HG03442 (cell line): ENCODE data around the gene SPATA9.
"Not testable (repeated sequence)": the region's sequence is repeated elsewhere in the genome, so short reads cannot be mapped to it uniquely, and the experiment has no call there.

Experiments used
- ATAC-seq: cut with Tn5 transposase; IDR thresholded peaks from one replicate; pipeline ENCODE4 v1.9.1; 2021; ENCODE audit warnings: mild to moderate bottlenecking, moderate library complexity; ENCODE audit not compliant: unreplicated experiment

SPATA9 gene

DNA sequence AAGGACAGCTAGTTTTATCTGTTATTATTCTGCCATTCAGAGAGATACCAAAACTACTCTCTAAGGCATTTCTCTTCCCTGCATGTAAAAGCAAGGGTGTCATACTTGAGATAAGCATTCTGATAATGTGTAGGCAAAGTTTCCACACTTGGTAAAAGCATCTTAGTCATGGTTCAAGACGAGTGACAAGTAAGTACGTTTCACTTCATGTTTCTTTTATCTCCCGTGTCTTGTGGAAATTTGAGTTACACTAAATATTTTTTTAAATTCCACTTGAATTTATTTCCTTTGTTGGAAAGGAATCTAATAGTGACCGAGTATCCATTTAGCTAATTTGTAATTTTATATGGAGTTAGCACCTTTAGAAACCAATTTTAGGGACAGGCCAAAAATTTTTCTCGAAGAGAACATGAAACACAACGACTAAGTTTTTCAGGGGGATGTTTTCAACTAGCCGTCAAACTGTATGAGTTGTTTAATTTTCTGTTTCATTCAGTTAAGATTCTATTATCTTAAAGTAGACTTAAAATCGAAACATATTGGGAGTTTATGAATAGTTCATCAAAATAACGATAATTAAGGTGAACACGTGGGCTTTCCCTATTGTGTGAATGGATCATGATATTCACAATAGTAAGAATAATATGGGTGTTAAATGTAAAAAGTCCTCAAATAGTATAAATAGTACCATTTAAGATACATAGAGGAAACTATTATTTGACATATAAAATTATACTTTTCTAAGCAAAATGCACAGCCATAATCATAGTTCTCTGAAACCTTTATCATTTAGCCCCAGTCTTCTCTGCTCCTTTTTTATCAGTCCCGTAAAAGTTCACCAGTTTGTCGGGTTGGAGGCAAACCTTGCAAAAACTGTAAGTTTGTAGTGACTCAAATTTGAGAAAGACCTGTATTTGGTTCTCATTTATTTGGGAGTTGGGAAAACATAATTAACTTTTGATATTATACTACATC lies 34.6 kb downstream of the SPATA9 start:
- ATAC-seq = no peak

DNA sequence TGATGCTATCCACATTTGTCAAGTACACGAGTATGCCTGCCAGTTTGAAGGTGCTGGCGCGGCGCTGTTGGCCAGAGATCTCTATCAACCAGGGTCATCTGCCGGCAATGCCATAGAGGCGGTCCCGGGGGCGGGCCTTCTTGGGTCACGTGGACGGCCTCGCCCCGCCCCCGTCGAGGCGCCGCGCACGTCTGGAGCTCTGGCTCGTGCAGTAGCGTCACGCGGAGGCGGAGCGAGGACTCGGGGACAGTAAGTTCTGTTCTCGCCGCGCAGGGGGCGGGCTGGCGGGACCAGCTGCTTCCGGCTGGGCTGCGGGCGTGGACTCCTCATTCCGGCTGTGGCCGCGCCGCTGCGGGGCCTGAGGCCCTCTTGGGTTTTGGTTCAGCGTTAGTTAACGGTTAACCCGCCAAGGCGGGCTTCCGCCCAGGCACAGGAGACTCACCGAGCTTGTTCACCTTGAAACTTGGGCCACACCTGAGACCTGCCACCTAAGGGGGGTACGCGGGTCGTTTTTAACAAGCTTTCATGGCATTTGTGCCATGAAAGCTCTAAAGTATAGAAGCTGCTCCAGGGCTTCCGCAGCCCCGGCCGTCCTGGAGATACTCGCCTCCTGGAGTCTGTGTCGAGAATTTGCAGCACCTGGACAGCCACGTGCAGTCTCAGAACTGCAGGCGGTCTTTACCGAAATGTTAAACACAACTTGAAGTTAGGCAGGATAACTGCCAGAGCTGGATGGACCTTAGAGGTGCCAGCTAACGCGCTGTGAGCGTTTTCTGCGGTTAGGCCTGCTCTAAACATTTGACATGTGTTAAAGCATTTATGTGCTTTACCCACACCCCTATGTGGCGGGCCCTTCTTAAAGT lies 36.0 kb downstream of the SPATA9 start, which contains the start of gene RFESD:
Gene RFESD, plus strand, starts transcription at position 209 of the 863 bp plus-strand sequence. CDS start 5,495 bp downstream, outside the sequence.
- peak; percentile 97 for ATAC-seq

DNA sequence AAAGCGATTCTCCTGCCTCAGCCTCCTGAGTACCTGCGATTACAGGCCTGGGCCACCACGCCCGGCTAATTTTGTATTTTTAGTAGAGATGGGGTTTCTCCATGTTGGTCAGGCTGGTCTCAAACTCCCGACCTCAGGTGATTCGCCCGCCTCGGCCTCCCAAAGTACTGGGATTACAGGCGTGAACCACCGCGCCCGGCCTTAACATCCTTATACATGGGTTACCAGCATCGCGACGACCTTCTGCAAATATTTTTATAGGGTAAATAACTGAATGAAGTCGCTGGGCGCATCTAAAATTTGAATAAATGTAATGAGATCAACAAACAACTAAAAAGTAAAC lies 36.6 kb downstream of the SPATA9 start:
- not testable (repeated sequence) for ATAC-seq

DNA sequence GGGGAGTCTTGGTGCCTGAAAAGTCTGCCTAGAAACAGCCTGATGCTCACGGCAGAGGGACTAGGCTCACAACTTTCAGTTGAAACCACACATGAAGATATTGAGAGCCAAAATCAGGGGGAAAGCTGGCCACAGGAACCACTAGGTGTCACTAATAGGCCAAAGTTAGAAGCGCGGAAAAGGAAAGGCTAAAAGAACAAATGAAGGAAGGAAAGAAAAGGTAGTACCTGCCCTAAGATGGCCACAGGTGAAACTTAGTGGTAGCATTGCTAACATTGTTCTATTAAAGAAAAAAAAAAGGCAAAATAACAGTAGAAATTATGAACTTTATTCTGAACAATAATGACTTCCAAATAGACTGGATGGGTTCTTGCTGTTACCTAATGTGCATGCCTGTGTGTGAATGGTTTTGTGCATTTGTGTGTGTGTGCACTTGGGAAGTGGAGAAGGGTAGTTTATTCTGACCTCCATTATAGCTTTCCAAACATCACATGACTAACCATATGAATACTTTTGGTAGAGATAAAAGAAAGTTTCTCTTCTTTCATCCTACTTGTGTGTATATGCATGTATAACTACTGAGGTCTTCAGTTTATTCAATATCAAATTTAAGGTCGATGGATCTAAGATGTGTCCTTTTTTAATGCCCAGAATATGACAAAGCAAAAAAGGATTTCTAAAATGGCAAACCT lies 38.3 kb downstream of the SPATA9 start:
- ATAC-seq = peak; percentile 39

DNA sequence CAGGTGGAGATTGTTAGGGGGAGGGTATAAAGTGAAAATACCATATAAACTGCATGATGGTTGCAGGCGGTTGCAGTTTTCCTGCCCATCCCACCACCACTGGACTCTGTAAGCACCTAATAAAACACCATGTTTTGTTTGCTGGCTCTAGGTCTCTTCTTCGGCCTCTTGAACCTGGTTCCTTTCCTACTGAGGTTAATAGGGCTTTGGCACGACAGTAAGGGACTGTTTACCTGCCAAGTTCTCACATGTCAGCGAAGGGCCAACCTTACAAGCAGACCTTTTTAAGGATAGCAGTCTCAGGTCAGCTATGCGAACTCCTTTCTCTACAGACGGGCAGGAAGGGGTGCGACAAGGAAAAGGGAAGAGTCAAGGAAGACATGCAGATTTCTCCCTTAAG lies 39.6 kb downstream of the SPATA9 start:
- no peak for ATAC-seq

DNA sequence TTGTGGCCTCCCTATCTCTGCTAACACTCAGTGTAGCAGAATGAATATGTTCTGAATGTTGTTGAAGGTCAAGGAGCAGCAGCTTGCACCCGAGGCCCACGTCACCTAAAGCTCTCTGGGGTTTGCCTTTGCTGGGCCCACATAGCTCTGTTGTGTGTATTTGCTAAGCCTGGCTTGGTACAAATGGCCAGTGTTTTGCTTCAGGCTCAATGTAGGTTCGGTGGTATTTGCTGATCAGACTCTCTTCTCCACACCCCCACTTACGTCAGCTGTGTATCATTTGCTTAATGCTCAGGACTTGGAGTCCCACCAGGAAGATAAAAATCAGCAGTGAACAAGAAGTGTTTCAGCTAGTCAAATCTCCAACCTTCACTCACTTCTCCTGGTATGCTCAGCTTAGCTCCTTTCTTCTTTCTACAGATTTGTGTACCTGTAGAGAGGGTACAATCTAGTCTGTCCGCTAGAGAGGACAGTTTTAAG lies 41.0 kb downstream of the SPATA9 start:
- ATAC-seq = no peak

DNA sequence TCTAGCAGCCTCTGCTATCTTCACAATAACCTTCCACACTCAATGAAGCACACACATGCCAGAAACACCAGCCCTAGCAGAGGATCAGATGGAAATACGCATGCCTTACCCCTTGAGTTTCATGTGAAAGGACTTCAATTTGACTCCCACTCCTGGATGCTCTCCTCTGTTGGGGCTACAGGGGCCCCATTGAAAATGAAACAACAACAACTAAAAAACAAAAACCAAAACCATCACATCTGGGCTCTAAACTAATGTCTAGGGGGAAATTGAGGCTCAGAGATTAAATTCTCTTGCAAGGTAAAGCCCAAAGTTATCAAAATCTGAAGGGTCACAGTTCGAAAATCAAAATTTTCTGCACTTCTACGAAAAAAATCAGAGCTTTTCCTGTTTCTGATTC lies 44.2 kb downstream of the SPATA9 start:
- ATAC-seq = no peak

DNA sequence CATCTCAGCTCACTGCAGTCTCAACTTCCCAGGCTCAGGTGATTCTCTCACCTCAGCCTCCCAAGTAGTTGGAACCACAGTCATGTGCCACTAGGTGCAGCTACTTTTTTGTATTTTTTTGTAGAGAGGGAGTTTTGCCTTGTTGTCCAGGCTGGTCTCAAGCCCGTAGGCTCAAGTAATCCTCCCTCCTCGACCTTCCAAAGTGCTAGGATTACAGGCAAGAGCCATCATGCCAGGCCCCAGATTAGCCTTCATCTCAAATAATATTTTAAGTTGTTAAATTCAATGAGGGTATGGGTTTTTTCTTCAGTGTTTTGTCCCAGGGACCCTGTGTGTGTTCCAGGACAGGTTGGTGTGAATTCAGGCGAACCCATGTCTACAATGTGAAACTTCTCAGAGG lies 48.7 kb downstream of the SPATA9 start:
- ATAC-seq = no peak

DNA sequence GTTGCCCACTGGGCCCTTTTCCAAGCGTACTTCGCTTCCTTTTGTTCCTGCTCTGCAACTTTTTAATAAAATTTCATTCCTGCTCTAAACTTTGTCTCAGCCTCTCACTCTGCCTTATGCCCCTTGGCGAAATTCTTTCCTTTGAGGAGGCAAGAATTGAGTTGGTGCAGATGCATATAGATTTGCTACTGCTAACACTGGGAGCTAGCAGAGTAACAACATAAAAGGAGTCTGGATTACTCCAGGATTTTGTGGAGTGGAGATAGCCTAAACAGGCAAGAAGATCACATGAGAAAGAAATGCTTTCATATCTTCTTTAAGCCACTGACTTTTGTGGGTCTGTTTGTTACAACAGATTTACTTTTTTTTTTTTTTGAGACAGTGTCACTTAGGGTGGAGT lies 49.1 kb downstream of the SPATA9 start:
- no peak for ATAC-seq

DNA sequence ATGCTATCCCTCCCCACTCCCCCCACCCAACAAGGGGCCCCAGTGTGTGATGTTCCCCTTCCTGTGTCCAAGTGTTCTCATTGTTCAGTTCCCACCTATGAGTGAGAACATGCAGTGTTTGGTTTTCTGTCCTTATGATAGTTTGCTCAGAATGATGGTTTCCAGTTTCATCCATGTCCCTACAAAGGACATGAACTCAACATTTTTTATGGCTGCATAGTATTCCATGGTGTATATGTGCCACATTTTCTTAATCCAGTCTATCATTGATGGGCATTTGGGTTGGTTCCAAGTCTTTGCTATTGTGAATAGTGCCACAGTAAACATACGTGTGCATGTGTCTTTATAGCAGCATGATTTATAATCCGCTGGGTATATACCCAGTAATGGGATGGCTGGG lies 49.8 kb downstream of the SPATA9 start:
- not testable (repeated sequence) for ATAC-seq

DNA sequence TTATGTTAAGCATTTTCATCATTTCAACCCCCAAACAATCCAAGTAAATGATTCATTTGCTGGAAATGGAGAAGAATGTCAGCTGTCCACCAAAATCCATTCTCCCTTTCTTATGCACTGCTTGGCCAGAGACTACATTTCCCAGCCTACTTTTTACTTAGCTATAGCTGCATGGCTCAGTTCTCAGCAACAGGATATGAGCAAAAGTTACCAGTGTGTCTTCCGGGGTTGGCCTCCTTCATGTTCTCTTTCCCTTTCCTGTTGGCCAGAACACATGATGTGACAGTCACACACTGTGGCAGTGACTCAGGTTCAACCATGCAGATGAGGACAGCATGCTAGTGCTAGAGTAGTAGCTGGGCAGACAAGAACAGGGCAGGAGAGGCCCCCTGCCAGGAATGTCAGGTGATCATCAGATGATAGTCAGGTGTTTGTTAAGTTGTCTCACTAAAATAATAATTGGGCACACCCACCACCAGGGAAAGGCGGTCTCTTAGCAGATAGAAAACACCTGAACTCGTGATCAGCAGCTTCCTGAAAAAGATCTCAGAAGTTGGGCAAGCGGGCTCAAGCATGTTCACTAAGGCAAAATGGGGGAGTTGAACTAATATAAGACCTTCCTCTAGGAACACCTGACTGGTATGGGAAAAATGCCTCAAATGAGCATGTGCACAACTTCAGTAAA lies 50.7 kb downstream of the SPATA9 start:
- peak; percentile 91 for ATAC-seq

DNA sequence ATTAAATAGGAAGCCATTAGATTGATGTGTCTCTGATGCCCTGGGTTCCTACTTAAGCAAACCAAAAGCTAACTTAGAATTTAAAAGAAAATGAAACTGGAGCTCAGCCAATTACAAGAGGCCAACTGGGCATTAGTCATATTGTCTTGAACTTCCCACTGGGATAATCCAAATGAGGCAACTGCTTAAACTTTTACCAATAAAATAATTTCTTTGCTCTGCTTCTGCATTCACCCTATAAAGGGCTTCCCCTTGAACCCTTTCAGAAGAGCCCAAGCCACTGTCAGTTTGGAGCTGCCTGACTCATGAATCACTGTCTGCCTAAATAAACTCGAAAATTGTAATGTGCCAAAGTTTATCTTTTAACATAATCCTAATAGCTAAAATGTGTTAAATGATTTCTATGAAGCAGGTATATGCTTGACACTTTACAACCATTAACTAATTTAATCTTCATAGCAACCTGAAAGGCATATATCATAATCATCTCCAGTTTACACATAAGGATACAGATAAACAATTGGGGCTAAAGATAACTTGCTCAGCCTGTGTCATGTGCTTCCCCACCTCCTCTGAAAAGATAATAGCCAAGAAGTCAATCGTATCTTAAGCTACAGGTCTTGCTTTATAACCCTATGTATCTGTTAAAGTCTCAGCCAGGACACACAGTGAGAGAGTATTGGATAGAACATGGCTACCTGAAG lies 51.4 kb downstream of the SPATA9 start:
- peak; percentile 16 for ATAC-seq

DNA sequence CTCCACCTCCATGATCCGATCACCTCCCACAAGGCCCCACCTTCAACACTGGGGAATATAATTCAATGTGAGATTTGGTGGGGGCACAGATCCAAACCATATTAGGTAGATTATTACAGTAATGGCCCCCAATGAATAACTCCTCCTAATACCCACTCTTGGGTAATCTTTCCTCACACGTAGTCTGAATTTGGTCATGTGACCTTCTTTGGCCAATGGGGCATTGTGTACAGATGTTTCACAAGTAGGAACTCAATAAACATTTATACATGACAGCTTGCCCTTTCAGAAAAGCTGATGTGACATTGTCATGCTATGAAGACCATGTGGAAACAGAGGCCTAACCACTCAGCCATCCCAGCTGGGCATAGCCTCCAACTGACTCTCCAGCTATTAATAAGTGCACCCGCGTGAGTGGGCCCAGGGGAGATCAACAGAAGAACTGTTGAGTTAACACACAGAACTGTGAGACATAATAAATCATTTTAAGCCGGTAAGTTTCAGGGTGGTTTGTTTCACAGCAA lies 52.3 kb downstream of the SPATA9 start:
- ATAC-seq = no peak

DNA sequence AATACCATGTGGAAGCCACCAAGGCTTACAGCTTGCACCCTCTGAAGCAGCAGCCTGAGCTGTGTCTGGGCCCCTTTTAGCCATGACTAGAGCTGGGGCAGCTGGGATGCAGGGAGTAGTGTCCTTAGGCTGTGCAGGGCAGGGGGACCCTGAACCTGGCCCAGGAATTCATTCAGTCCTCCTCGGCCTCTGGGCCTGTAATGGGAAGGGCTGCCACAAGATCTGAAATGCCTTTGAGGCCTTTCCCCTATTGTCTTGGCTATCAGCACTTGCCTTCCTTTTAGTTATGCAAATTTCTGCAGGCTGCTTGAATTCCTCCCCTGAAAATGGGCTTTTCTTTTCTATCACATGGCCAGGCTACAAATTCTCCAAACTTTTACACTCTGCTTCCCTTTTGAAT lies 53.9 kb downstream of the SPATA9 start:
- ATAC-seq = no peak

DNA sequence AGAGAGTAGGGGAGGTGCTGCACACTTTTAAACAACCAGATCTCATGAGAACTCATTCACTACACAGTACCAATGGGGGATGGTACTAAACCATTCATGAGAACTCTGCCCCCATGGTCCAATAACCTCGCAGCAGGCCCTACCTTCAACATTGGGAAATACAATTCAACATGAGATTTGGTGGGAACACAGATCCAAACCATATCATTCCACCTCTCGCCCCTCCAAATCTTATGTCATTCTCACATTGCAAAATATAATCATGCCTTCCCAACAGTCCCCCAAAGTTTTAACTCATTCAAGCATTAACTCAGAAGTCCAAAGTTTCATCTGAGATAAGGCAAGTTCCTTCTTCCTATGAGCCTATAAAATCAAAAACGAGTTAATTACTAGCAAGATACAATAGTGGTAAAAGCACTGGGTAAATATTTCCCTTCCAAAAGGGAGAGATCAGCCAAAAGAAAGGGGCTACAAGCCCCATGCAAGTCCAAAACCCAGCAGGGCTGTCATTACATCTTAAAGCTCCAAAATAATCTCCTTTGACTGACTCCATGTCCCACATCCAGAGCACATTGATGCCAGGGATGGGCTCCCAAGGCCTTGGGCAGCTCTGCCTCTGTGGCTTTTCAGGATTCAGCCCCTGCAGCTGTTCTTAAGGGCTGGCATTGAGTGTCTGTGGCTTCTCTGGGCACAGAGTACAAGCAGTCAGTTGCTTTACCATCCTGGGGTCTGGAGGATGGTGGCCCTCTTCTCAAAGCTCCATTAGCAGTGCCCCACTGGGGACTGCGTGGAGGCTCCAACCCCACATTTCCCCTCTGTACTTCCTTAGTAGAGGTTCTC lies 54.6 kb downstream of the SPATA9 start:
- no peak for ATAC-seq

DNA sequence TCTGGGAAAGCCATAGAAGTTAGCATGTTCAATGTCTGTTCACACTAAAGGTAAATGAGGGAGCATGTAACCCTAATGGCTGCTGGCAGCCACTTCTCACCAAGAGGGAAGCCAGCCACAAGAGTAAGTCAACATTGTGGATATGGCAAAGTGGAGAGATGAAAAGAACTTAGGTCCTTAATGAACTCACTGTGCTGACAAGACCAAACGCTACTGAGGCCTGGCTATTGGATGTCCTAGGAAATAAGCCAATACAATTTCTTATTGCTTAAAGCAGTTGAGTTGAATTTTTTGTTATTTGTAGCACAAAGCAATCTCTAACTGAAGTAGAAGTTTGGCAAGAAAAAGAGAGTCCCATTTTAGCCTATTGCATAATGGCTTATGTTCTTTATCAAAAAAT lies 56.1 kb downstream of the SPATA9 start:
- no peak for ATAC-seq

DNA sequence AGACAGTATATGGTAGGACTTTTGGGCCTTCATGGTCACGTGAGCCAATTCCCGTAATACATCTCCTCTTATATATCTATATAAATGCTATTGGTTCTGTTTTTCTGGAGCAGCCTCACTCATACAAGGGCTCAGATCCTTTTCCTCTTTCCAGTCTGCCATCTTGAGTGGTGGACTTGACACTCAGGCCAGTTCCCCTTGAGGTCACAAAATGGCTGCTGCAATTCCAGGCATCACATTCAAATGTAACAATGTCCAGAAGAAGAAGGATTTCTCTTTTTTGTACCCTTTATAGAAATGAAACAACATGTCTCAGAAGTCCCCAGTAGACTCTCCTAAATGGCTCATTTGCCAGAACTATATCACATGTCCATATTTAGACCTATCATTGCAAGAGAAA lies 58.4 kb downstream of the SPATA9 start:
- ATAC-seq = no peak

DNA sequence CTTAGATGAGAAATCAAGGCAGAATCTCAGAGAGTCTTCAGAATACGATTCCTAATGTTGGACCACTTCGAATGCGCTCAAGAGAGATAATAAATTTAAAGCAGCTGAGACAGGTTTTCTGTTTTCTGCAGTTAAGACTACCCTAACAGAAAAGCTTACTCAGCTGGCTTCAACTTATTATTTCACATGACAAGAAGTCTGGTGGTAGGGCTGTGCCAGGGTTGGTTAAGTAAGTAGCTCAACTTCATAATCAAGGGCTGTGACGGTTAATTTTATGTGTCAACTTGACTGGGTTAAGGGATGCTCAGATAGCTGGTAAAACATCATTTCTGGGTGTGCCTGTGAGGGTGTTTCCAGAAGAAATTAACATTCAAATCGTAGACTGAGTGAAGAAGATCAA lies 59.1 kb downstream of the SPATA9 start:
- no peak for ATAC-seq
